PC-9 (cell line): Measurements from ENCODE around the gene SLC2A4RG. TPM values are rescaled to one million over a fixed set of nuclear protein-coding genes. Genes with fewer than 3 reads are reported as not detected.

Experiments
- BruUV-seq: library from RNA; stranded (reverse); fragments of 400-500 nt; replicated peaks from 2 replicates; lab custom pipeline; 2021; lab: Mats Ljungman, UMichigan
- CTCF ChIA-PET: fragments of 300-600 bp; sonication (Branson Sonifier 250); formaldehyde crosslinking; loops from one replicate; lab custom pipeline; 2022; ENCODE audit warnings: antibody characterized with exemption; lab: Charles Lee
- POLR2A ChIA-PET: fragments of 300-600 bp; sonication (Branson Sonifier 250); formaldehyde crosslinking; loops from one replicate; lab custom pipeline; 2022; ENCODE audit warnings: antibody characterized with exemption; ENCODE audit not compliant: unreplicated experiment; lab: Charles Lee
- DNase-seq, 2 experiments: peaks; one replicate each; pipeline versions ENCODE4 v3.0.0 to v3.0.0-alpha.2; 2015 to 2022; ENCODE audit warnings: mixed read lengths in 1 of 2
- H2AFZ ChIP-seq: fragments of 200-600 bp; sonication (generic); 2 replicates; pipeline ENCODE4 v1.8.1; 2017; ENCODE audit warnings: antibody characterized with exemption
- H3F3A ChIP-seq: fragments of 200-600 bp; sonication (generic); 2 replicates; pipeline ENCODE4 v1.8.1; 2017; ENCODE audit warnings: antibody characterized with exemption, mild to moderate bottlenecking, low read depth; ENCODE audit not compliant: insufficient read depth
- H3K27ac ChIP-seq: fragments of 200-600 bp; sonication (generic); 2 replicates; pipeline ENCODE4 v1.6.1; 2016; ENCODE audit warnings: mixed run types
- H3K27me3 ChIP-seq: fragments of 200-600 bp; sonication (generic); 2 replicates; pipeline ENCODE4 v1.6.1; 2016; ENCODE audit warnings: low read depth, mixed run types; ENCODE audit not compliant: insufficient read depth
- H3K36me3 ChIP-seq: fragments of 200-600 bp; sonication (generic); 2 replicates; pipeline ENCODE4 v1.6.1; 2016; ENCODE audit warnings: low read depth, mixed run types
- H3K4me1 ChIP-seq: fragments of 200-600 bp; sonication (generic); replicated peaks from 2 replicates; pipeline ENCODE4 v1.6.1; 2016; ENCODE audit warnings: mixed run types; ENCODE audit not compliant: insufficient read depth
- H3K4me2 ChIP-seq: fragments of 200-600 bp; sonication (generic); 2 replicates; pipeline ENCODE4 v1.6.1; 2017; ENCODE audit warnings: mixed run types
- H3K4me3 ChIP-seq: fragments of 200-600 bp; sonication (generic); 2 replicates; pipeline ENCODE4 v1.6.1; 2016; ENCODE audit warnings: mixed run types
- H3K79me2 ChIP-seq: fragments of 200-600 bp; sonication (generic); 2 replicates; pipeline ENCODE4 v1.6.1; 2017; ENCODE audit warnings: low read depth, mixed run types
- H3K9me2 ChIP-seq: fragments of 200-600 bp; sonication (generic); 2 replicates; pipeline ENCODE4 v1.8.1; 2017; ENCODE audit warnings: mild to moderate bottlenecking; ENCODE audit not compliant: insufficient read depth
- H3K9me3 ChIP-seq: fragments of 200-600 bp; sonication (generic); 2 replicates; pipeline ENCODE4 v1.8.1; 2016; ENCODE audit warnings: low read depth; ENCODE audit not compliant: insufficient read depth
- H4K20me1 ChIP-seq: fragments of 200-600 bp; sonication (generic); 2 replicates; pipeline ENCODE4 v1.8.1; 2017; ENCODE audit not compliant: insufficient read depth
- EZH2 ChIP-seq: fragments of 200-600 bp; sonication (generic); IDR thresholded peaks from 2 replicates; pipeline ENCODE4 v1.8.0; 2017; ENCODE audit warnings: antibody characterized with exemption, low read depth
- intact Hi-C: fragments of 100-400 bp; cut with micrococcal nuclease; formaldehyde crosslinking; loops from one replicate; pipeline ENCODE4 v1.10.0; 2022; ENCODE audit not compliant: unreplicated experiment
- total RNA-seq: library from RNA; stranded (reverse); gene quantifications from 2 replicates; pipeline ENCODE4 v1.2.3, GENCODE V29; 2021
- TF ChIP-seq, protein P1 (sequence below): fragments of 200-600 bp; sonication (generic); conservative IDR thresholded peaks from 2 replicates; pipeline ENCODE4 v1.6.1; 2017; ENCODE audit warnings: mixed run types, antibody characterized with exemption, mild to moderate bottlenecking, moderate library complexity

Gene SLC2A4RG
- total RNA-seq, 1 experiment from 2014 or later, result 167 TPM

DNA sequence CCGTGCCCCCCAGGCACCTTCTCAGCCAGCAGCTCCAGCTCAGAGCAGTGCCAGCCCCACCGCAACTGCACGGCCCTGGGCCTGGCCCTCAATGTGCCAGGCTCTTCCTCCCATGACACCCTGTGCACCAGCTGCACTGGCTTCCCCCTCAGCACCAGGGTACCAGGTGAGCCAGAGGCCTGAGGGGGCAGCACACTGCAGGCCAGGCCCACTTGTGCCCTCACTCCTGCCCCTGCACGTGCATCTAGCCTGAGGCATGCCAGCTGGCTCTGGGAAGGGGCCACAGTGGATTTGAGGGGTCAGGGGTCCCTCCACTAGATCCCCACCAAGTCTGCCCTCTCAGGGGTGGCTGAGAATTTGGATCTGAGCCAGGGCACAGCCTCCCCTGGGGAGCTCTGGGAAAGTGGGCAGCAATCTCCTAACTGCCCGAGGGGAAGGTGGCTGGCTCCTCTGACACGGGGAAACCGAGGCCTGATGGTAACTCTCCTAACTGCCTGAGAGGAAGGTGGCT is 42.2 kb upstream of the SLC2A4RG start:
- H3K79me2 ChIP-seq, result 0 out of 2 replicates have a peak, but pooled peaks cover 5% of the 10 kb centered on the region
- H3K9me3 ChIP-seq, result no peaks in the 10 kb centered on the region
- ChIA-PET POLR2A (interaction anchor here (0.6 to 0.7 kb wide), 2 partner anchors 14 to 42 kb away, joined by 3 read pairs; partner anchors contain the start of gene SLC2A4RG), CTCF (no interaction called here)
- H3K4me1 ChIP-seq, result peaks cover 20% of the 10 kb centered on the region
- peaks cover 54% of the 10 kb centered on the region for H3F3A ChIP-seq
- H4K20me1 ChIP-seq, result 0 out of 2 replicates have a peak, but pooled peaks cover 3% of the 10 kb centered on the region
- peak in 1 of 2 experiments; percentile 32 for DNase-seq
- TF ChIP-seq, protein P1, sequence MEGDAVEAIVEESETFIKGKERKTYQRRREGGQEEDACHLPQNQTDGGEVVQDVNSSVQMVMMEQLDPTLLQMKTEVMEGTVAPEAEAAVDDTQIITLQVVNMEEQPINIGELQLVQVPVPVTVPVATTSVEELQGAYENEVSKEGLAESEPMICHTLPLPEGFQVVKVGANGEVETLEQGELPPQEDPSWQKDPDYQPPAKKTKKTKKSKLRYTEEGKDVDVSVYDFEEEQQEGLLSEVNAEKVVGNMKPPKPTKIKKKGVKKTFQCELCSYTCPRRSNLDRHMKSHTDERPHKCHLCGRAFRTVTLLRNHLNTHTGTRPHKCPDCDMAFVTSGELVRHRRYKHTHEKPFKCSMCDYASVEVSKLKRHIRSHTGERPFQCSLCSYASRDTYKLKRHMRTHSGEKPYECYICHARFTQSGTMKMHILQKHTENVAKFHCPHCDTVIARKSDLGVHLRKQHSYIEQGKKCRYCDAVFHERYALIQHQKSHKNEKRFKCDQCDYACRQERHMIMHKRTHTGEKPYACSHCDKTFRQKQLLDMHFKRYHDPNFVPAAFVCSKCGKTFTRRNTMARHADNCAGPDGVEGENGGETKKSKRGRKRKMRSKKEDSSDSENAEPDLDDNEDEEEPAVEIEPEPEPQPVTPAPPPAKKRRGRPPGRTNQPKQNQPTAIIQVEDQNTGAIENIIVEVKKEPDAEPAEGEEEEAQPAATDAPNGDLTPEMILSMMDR, result no peak
- no peak for TF ChIP-seq EZH2
- no peak overlapping the region for H3K4me3 ChIP-seq
- intact Hi-C loops, result no loop called here
- no peak overlapping the region for H2AFZ ChIP-seq
- no peaks in the 10 kb centered on the region for H3K36me3 ChIP-seq
- no TSS peak for BruUV-seq
- no peak overlapping the region for H3K27ac ChIP-seq
- H3K9me2 ChIP-seq, result no peaks in the 10 kb centered on the region
- no peaks in the 10 kb centered on the region for H3K27me3 ChIP-seq
- H3K4me2 ChIP-seq, result no peak overlapping the region

DNA sequence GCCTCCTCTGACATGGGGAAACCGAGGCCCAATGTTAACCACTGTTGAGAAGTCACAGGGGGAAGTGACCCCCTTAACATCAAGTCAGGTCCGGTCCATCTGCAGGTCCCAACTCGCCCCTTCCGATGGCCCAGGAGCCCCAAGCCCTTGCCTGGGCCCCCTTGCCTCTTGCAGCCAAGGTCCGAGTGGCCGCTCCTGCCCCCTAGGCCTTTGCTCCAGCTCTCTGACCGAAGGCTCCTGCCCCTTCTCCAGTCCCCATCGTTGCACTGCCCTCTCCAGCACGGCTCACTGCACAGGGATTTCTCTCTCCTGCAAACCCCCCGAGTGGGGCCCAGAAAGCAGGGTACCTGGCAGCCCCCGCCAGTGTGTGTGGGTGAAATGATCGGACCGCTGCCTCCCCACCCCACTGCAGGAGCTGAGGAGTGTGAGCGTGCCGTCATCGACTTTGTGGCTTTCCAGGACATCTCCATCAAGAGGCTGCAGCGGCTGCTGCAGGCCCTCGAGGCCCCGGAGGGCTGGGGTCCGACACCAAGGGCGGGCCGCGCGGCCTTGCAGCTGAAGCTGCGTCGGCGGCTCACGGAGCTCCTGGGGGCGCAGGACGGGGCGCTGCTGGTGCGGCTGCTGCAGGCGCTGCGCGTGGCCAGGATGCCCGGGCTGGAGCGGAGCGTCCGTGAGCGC is 41.6 kb upstream of the SLC2A4RG start:
- no peak overlapping the region for H3K4me2 ChIP-seq
- TF ChIP-seq, protein P1, result no peak
- no peak for TF ChIP-seq EZH2
- H3K27me3 ChIP-seq, result no peaks in the 10 kb centered on the region
- 0 out of 2 replicates have a peak, but pooled peaks cover 5% of the 10 kb centered on the region for H3K79me2 ChIP-seq
- no peaks in the 10 kb centered on the region for H3K9me2 ChIP-seq
- no peaks in the 10 kb centered on the region for H3K9me3 ChIP-seq
- H3F3A ChIP-seq, result peaks cover 53% of the 10 kb centered on the region; the same call in 1 of the 2 replicates
- H3K27ac ChIP-seq, result peak overlapping the region; percentile 65; the same call in 1 of the 2 replicates
- POLR2A ChIA-PET, result interaction anchor here (0.6 to 1.0 kb wide), 3 partner anchors 11 to 56 kb away, joined by 3 to 7 read pairs (median 3); no protein-coding TSS in a partner anchor
- no peak for DNase-seq
- CTCF ChIA-PET, result interaction anchor here (0.7 to 1.3 kb wide), 2 partner anchors 20 to 160 kb away, joined by 3 to 11 read pairs; no protein-coding TSS in a partner anchor
- no peaks in the 10 kb centered on the region for H3K36me3 ChIP-seq
- H4K20me1 ChIP-seq, result 0 out of 2 replicates have a peak, but pooled peaks cover 3% of the 10 kb centered on the region
- no peak overlapping the region for H3K4me3 ChIP-seq
- intact Hi-C loops, result no loop called here
- H2AFZ ChIP-seq, result no peak overlapping the region
- BruUV-seq, result no TSS peak
- H3K4me1 ChIP-seq, result peaks cover 20% of the 10 kb centered on the region

DNA sequence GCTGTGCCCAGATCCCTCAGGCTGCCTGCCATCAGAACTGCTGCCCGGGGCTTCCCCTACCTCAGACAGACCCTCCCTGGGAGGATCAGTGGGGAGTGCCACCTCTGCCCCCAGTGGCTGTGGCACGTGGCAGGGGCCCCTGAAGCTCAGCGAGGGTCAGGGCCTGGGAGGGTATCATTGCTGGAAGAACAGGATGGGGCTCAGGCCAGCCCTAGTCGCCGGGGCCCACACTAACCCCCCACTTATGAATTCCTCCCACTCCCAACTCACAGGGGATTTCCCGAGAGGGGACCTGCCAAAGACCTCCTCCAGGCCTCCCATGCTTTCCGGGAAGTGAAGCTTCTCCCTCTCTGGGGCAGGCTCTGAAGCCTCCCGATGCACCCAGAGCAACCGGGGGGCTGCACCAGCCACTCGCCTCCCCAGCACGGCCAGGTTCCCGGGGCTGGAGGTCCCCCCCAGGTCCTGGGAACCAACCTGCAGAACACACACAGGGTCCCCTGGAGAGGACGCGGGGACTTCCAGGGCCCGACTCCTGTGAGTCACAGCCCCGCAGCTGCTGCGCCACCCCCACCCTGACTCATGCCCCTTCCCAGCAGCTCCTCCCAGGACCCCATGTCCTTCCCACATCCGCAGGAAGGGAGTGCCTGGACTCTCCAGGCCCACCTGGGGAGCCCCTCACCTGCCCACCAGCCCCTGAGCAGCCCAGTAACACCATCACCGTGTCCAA is 40.7 kb upstream of the SLC2A4RG start:
- Histone ChIP-seq H4K20me1 (0 out of 2 replicates have a peak, but pooled peaks cover 3% of the 10 kb centered on the region), H3K4me2 (peak overlapping the region; percentile 71), H3K4me3 (peak overlapping the region; percentile 27; the same call in 1 of the 2 replicates), H3K27ac (peak overlapping the region; percentile 65), H2AFZ (no peak overlapping the region), H3K9me2 (no peaks in the 10 kb centered on the region), H3K9me3 (no peaks in the 10 kb centered on the region), H3K79me2 (0 out of 2 replicates have a peak, but pooled peaks cover 5% of the 10 kb centered on the region), H3K4me1 (peaks cover 20% of the 10 kb centered on the region), H3F3A (peaks cover 57% of the 10 kb centered on the region; the same call in 1 of the 2 replicates), H3K27me3 (no peaks in the 10 kb centered on the region), H3K36me3 (no peaks in the 10 kb centered on the region)
- intact Hi-C loops, result loop anchor here (1.0 kb wide), 1 partner anchor 17 kb away; no protein-coding TSS in a partner anchor
- TF ChIP-seq, protein P1, result no peak
- TF ChIP-seq EZH2, result no peak
- DNase-seq, result peak; percentile 79 to 90
- ChIA-PET CTCF (interaction anchor here (0.5 to 1.3 kb wide), 3 partner anchors 19 to 204 kb away, joined by 3 to 12 read pairs (median 11); no protein-coding TSS in a partner anchor), POLR2A (interaction anchor here (0.5 to 1.0 kb wide), 5 partner anchors 9 to 57 kb away, joined by 3 to 11 read pairs (median 4); partner anchors contain the start of genes ARFRP1, RTEL1 and ZGPAT)
- no TSS peak for BruUV-seq
